HEK293T (cell line): ENCODE measurements around the gene SFRP5.

Experiments used
- ARNT ChIP-seq: fragments of 450-650 bp; IDR thresholded peaks from 2 replicates; pipeline ENCODE4 v1.6.1; 2017; ENCODE audit warnings: mild to moderate bottlenecking
- BHLHE40 ChIP-seq: fragments of 450-650 bp; IDR thresholded peaks from 2 replicates; pipeline ENCODE4 v1.6.1; 2016; ENCODE audit warnings: mild to moderate bottlenecking, moderate library complexity, borderline replicate concordance
- CTBP1 ChIP-seq: fragments of 450-650 bp; IDR thresholded peaks from 2 replicates; pipeline ENCODE4 v1.6.1; 2016; ENCODE audit warnings: borderline replicate concordance
- ELF4 ChIP-seq: fragments of 450-650 bp; IDR thresholded peaks from 2 replicates; pipeline ENCODE4 v1.6.1; 2017; ENCODE audit warnings: antibody characterized with exemption
- FOXA1 ChIP-seq: fragments of 450-650 bp; IDR thresholded peaks from 2 replicates; pipeline ENCODE4 v1.6.1; 2016; ENCODE audit warnings: mild to moderate bottlenecking
- FOXK2 ChIP-seq: fragments of 450-650 bp; IDR thresholded peaks from 2 replicates; pipeline ENCODE4 v1.6.1; 2016; ENCODE audit warnings: mild to moderate bottlenecking
- FOXM1 ChIP-seq: fragments of 450-650 bp; IDR thresholded peaks from 2 replicates; pipeline ENCODE4 v1.6.1; 2017; ENCODE audit warnings: mild to moderate bottlenecking, borderline replicate concordance
- HDGF ChIP-seq: fragments of 450-650 bp; IDR thresholded peaks from 2 replicates; pipeline ENCODE4 v1.6.1; 2017; ENCODE audit warnings: antibody characterized with exemption, borderline replicate concordance
- L3MBTL2 ChIP-seq: fragments of 450-650 bp; conservative IDR thresholded peaks from 2 replicates; pipeline ENCODE4 v1.6.1; 2016; ENCODE audit warnings: mild to moderate bottlenecking
- LEF1 ChIP-seq: fragments of 450-650 bp; IDR thresholded peaks from 2 replicates; pipeline ENCODE4 v1.6.1; 2017; ENCODE audit warnings: mild to moderate bottlenecking, borderline replicate concordance
- SP1 ChIP-seq: fragments of 450-650 bp; IDR thresholded peaks from 2 replicates; pipeline ENCODE4 v1.6.1; 2017
- TARDBP ChIP-seq: fragments of 450-650 bp; IDR thresholded peaks from 2 replicates; pipeline ENCODE4 v1.6.1; 2016

- no peak for TF ChIP-seq FOXK2
- TF ChIP-seq FOXM1 = no peak
- TF ChIP-seq TARDBP = no peak
- no peak for TF ChIP-seq CTBP1
- no peak for TF ChIP-seq BHLHE40
- no peak for TF ChIP-seq L3MBTL2
- TF ChIP-seq ELF4 = no peak
- no peak for TF ChIP-seq SP1
- TF ChIP-seq FOXA1 = no peak
- no peak for TF ChIP-seq ARNT
- TF ChIP-seq LEF1 = no peak
- no peak for TF ChIP-seq HDGF
These were observed 1.3 kb upstream of the SFRP5 start for GRCh38 chr10:97773096-97773495.
